SK-N-SH treated with all-trans-retinoic acid at 6 μM for 48 hours (cell line): ENCODE data around the gene CDC25C.

Experiments
- CREB5 ChIP-seq: fragments of 250-450 bp; sonication (Bioruptor Pico); IDR thresholded peaks from 2 replicates; pipeline ENCODE4 v1.5.1; 2020; ENCODE audit warnings: low read depth, mild to moderate bottlenecking, moderate library complexity
- ESRRG ChIP-seq: fragments of 250-450 bp; sonication (Bioruptor Pico); IDR thresholded peaks from 2 replicates; pipeline ENCODE4 v1.6.1; 2021; ENCODE audit warnings: mild to moderate bottlenecking
- OSR1 ChIP-seq: fragments of 250-450 bp; sonication (Bioruptor Pico); IDR thresholded peaks from 2 replicates; pipeline ENCODE4 v1.8.0; 2022; ENCODE audit warnings: moderate library complexity, mild to moderate bottlenecking, inconsistent platforms
- PATZ1 ChIP-seq: fragments of 250-450 bp; sonication (Bioruptor Pico); IDR thresholded peaks from 2 replicates; pipeline ENCODE4 v1.8.0; 2020; ENCODE audit warnings: mild to moderate bottlenecking, moderate library complexity, borderline replicate concordance
- TCF4 ChIP-seq: fragments of 250-450 bp; sonication (Bioruptor Pico); IDR thresholded peaks from 2 replicates; pipeline ENCODE4 v1.8.0; 2021; ENCODE audit warnings: mild to moderate bottlenecking, moderate library complexity, borderline replicate concordance
- TOX ChIP-seq: fragments of 250-450 bp; sonication (Bioruptor Pico); IDR thresholded peaks from 2 replicates; pipeline ENCODE4 v1.8.0; 2021; ENCODE audit warnings: mild to moderate bottlenecking, moderate library complexity, borderline replicate concordance
- ZFP3 ChIP-seq: fragments of 250-450 bp; sonication (Bioruptor Pico); IDR thresholded peaks from 2 replicates; pipeline ENCODE4 v1.5.0; 2020; ENCODE audit warnings: mild to moderate bottlenecking, moderate library complexity
- ZFP30 ChIP-seq: fragments of 450-650 bp; formaldehyde crosslinking; IDR thresholded peaks from 2 replicates; pipeline ENCODE4 v1.5.0; 2022; ENCODE audit warnings: mild to moderate bottlenecking, moderate library complexity

- no peak for TF ChIP-seq PATZ1
- TF ChIP-seq ESRRG (CRISPR knock-in tag): no peak
- TF ChIP-seq ZFP30: no peak
- no peak for TF ChIP-seq TCF4 (CRISPR knock-in tag)
- TF ChIP-seq CREB5: no peak
- no peak for TF ChIP-seq ZFP3 (CRISPR knock-in tag)
- TF ChIP-seq OSR1 (CRISPR knock-in tag): no peak
- TF ChIP-seq TOX: no peak
Observed at GRCh38 chr5:138346889-138347288, 15.3 kb upstream of the CDC25C start.
